HG02870 (cell line): Measurements from ENCODE around the gene PIK3R1.

Experiments
- ATAC-seq: cut with Tn5 transposase; IDR thresholded peaks from one replicate; pipeline ENCODE4 v1.9.1; 2021; ENCODE audit warnings: mild to moderate bottlenecking, moderate library complexity; ENCODE audit not compliant: unreplicated experiment

PIK3R1 gene

GRCh38 chr5:68267066-68267465 is 51.5 kb downstream of the PIK3R1 start:
- no peak for ATAC-seq

GRCh38 chr5:68268101-68268851 is 52.7 kb downstream of the PIK3R1 start:
- ATAC-seq = peak; percentile 53

- ATAC-seq = no peak
These were observed 53.2 kb downstream of the PIK3R1 start for GRCh38 chr5:68268852-68269130.

GRCh38 chr5:68269820-68270219 is 54.3 kb downstream of the PIK3R1 start:
- ATAC-seq = no peak

GRCh38 chr5:68270399-68270975 is 54.9 kb downstream of the PIK3R1 start:
- ATAC-seq = no peak

- ATAC-seq = no peak
These were observed 55.6 kb downstream of the PIK3R1 start for GRCh38 chr5:68271124-68271523.

- ATAC-seq = no peak
These were observed 56.7 kb downstream of the PIK3R1 start for GRCh38 chr5:68272289-68272688.

- ATAC-seq = peak; percentile 62
These were observed 58.3 kb downstream of the PIK3R1 start for GRCh38 chr5:68273717-68274409.

GRCh38 chr5:68274847-68275651 is 59.5 kb downstream of the PIK3R1 start:
- ATAC-seq = peak; percentile 51

GRCh38 chr5:68276740-68277139 is 61.2 kb downstream of the PIK3R1 start:
- ATAC-seq = no peak

GRCh38 chr5:68277431-68277830 is 61.9 kb downstream of the PIK3R1 start:
- no peak for ATAC-seq

GRCh38 chr5:68279984-68280383 is 64.4 kb downstream of the PIK3R1 start:
- no peak for ATAC-seq

- no peak for ATAC-seq
These were observed 66.4 kb downstream of the PIK3R1 start for GRCh38 chr5:68282001-68282400.

- ATAC-seq = no peak
These were observed 68.2 kb downstream of the PIK3R1 start for GRCh38 chr5:68283766-68284165.

- ATAC-seq = peak; percentile 28
These were observed 69.7 kb downstream of the PIK3R1 start for GRCh38 chr5:68285075-68285840.

- no peak for ATAC-seq
These were observed 70.5 kb downstream of the PIK3R1 start for GRCh38 chr5:68285851-68286611.

GRCh38 chr5:68286612-68286912 is 71.0 kb downstream of the PIK3R1 start:
- ATAC-seq = no peak

GRCh38 chr5:68287631-68287975 is 72.0 kb downstream of the PIK3R1 start:
- no peak for ATAC-seq

- ATAC-seq = peak; percentile 72
These were observed 72.6 kb downstream of the PIK3R1 start for GRCh38 chr5:68287976-68288706.

- ATAC-seq = peak; percentile 5
These were observed 73.2 kb downstream of the PIK3R1 start for GRCh38 chr5:68288707-68289134.
